ENCODE data around the gene TMBIM4.

Gene TMBIM4

DNA sequence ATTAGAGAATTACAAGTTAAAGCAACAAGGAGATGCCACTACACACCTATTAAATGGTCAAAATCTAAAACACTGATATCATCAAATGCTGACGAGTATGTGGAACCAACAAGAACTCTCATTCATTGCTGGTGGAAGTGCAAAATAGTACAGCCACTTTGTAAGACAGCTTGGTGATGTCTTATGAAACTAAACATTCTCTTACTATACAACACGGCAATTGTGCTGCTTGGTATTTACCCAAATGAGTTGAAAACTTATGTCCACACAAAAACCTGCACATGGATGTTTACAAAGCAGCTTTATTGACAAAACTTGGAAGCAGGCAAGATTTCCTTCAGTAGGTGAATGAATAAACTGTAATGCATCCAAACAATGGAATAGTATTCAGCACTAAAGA is 3.2 kb downstream of the TMBIM4 start:
- no peak overlapping the region for H3K9ac ChIP-seq (ENCODE audit: low read depth, low read length)
- H3K36me3 ChIP-seq (ENCODE audit: insufficient read depth, low read length): no peaks in the 10 kb centered on the region
- peaks cover 2% of the 10 kb centered on the region; the same call in 1 of the 2 replicates for H3K9me3 ChIP-seq (ENCODE audit: control insufficient read depth, insufficient read depth, low read length)
- H3K4me1 ChIP-seq (ENCODE audit: insufficient read depth, low read length): peaks cover 3% of the 10 kb centered on the region; the same call in 1 of the 2 replicates

DNA sequence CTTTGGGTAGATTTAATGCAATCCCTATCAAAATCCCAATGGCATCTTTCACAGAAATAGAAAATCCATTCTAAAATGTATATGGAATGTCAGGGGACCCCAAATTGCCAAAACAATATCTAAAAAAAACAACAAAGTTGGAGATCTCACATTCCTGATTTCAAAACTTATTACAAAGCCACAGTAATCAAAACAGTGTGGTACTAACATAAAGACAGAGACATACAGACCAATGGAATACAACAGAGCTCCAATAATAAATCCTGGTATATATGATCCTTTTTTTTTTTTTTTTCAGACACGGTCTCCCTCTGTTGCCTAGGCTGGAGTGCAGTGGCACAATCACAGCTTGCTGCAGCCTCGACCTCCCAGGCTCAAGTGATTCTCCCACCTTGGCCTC is 4.7 kb downstream of the TMBIM4 start:
- Histone ChIP-seq H3K4me1 (ENCODE audit: insufficient read depth, low read length) (peaks cover 3% of the 10 kb centered on the region; the same call in 1 of the 2 replicates), H3K9ac (ENCODE audit: low read depth, low read length) (no peak overlapping the region), H3K9me3 (ENCODE audit: control insufficient read depth, insufficient read depth, low read length) (peaks cover 2% of the 10 kb centered on the region; the same call in 1 of the 2 replicates), H3K36me3 (ENCODE audit: insufficient read depth, low read length) (no peaks in the 10 kb centered on the region)

DNA sequence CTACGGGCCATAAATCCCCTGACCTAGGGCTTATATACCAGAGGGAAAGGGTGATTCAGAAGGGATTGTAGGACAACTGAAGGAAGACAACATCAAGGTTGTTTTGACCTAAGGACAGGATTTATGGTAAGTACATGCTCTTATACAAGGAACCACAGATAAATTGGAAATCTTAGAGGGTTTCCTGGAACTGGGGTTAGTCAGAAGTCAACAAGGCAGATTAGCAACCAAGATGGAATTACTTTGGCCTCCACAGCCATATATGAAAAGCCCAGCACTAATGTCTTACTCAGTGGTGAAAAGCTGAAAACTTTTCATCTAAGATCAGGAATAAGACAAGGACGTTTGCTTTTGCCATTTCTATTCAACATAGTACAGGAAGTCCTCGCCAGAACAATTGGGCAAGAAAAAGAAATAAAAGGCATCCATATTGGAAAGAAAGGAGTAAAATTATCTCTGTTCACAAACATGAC is 5.4 kb downstream of the TMBIM4 start:
- Histone ChIP-seq H3K9me3 (ENCODE audit: control insufficient read depth, insufficient read depth, low read length) (peaks cover 2% of the 10 kb centered on the region; the same call in 1 of the 2 replicates), H3K4me1 (ENCODE audit: insufficient read depth, low read length) (peaks cover 3% of the 10 kb centered on the region; the same call in 1 of the 2 replicates), H3K36me3 (ENCODE audit: insufficient read depth, low read length) (no peaks in the 10 kb centered on the region), H3K9ac (ENCODE audit: low read depth, low read length) (no peak overlapping the region)

DNA sequence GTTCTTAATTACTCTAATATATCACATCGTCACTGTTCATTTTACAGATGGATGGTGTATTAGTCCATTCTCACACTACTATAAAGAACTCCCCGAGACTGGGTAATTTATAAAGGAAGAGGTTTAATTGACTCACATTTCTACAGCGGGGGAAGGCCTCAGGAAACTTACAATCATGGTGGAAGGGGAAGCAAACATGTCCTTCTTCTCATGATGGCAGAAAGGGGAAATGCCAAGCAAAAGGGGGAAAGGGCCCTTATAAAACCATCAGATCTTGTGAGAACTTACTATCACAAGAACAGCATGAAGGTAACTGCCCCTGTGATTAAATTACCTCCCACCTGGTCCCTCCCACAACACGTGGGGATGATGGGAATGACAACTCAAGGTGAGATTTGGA is 6.5 kb downstream of the TMBIM4 start:
- Histone ChIP-seq H3K9me3 (ENCODE audit: control insufficient read depth, insufficient read depth, low read length) (peaks cover 2% of the 10 kb centered on the region; the same call in 1 of the 2 replicates), H3K9ac (ENCODE audit: low read depth, low read length) (no peak overlapping the region), H3K4me1 (ENCODE audit: insufficient read depth, low read length) (no peaks in the 10 kb centered on the region), H3K36me3 (ENCODE audit: insufficient read depth, low read length) (no peaks in the 10 kb centered on the region)

DNA sequence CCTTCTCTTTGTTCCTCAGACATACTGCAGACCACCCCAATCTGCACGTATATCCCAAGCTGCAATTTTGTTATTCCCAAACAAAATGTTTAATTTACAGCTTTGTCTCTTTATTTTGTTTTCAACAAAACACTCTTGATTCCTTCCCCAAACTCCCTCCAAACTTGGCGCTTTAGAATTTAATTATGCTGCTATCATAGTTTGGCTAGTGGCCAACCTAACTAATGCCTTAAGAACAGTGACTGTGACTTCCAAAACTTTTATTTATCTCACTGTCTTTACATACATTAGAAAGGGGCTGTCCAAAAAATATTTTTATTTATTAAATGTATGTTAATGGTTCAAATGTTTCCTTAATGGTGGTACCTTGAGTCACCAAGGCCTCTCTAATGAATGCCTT is 7.1 kb downstream of the TMBIM4 start:
- Histone ChIP-seq H3K4me1 (ENCODE audit: insufficient read depth, low read length) (no peaks in the 10 kb centered on the region), H3K36me3 (ENCODE audit: insufficient read depth, low read length) (no peaks in the 10 kb centered on the region), H3K9me3 (ENCODE audit: control insufficient read depth, insufficient read depth, low read length) (peaks cover 2% of the 10 kb centered on the region; the same call in 1 of the 2 replicates), H3K9ac (ENCODE audit: low read depth, low read length) (no peak overlapping the region)

DNA sequence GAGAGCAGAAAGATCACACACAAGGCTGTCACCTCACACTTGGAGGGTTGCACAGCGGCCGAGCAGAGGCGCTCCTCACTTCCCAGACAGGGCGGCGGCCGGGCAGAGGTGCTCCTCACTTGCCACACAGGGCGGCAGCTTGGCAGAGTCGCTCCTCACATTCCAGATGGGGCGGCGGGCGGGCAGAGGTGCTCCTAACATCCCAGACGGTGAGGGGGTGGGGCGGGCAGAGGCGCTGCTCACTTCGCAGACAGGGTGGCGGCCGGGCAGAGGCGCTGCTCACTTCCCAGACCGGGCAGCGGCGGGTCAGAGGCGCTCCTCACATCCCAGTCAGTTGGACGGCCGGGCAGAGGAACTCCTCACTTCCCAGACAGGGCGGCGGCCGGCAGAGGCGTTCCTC is 9.1 kb downstream of the TMBIM4 start:
- Histone ChIP-seq H3K9me3 (ENCODE audit: control insufficient read depth, insufficient read depth, low read length) (peaks cover 2% of the 10 kb centered on the region; the same call in 1 of the 2 replicates), H3K4me1 (ENCODE audit: insufficient read depth, low read length) (no peaks in the 10 kb centered on the region), H3K9ac (ENCODE audit: low read depth, low read length) (no peak overlapping the region), H3K36me3 (ENCODE audit: insufficient read depth, low read length) (no peaks in the 10 kb centered on the region)

DNA sequence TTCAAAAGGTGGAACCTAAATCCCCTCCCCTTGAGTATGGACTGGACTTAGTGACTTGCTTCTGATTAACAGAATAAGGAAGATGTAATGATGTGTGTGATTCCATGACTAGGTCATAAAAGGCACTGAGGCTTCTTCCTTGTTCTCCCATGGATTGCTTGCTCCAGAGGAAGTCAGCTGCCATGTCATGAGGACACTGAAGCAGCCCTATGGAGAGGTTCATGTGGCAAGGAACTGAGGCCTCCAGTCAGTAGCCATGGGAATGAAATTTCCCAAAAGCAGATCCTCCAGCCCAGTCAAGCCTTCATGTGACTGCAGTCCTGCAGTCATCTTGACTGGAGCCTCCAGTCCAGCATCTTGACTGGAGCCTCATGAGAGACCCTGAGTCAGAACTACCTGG is 10.7 kb downstream of the TMBIM4 start:
- Histone ChIP-seq H3K36me3 (ENCODE audit: insufficient read depth, low read length) (no peaks in the 10 kb centered on the region), H3K4me1 (ENCODE audit: insufficient read depth, low read length) (no peaks in the 10 kb centered on the region), H3K9ac (ENCODE audit: low read depth, low read length) (no peak overlapping the region), H3K9me3 (ENCODE audit: control insufficient read depth, insufficient read depth, low read length) (peaks cover 2% of the 10 kb centered on the region; the same call in 1 of the 2 replicates)

DNA sequence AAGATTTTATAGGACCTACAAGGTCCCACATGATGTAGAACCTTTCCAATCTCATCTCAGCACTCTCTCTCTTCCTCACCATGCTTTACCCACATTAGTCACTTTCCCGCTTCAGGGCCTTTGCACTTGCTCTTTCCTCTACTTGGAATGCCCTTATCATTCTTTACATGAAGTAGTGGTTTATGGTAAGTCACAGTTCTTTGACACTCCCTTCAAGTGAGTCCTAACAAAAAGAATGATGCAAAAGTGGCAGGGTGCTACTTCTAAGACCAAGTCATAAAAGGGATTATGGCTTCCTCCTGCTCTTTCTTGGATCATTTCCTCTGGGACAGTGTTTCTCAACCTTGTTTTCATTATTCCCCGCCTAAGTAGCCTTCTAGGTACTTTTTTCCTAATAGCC is 13.1 kb downstream of the TMBIM4 start:
- Histone ChIP-seq H3K36me3 (ENCODE audit: insufficient read depth, low read length) (no peaks in the 10 kb centered on the region), H3K9me3 (ENCODE audit: control insufficient read depth, insufficient read depth, low read length) (no peaks in the 10 kb centered on the region), H3K4me1 (ENCODE audit: insufficient read depth, low read length) (no peaks in the 10 kb centered on the region), H3K9ac (ENCODE audit: low read depth, low read length) (no peak overlapping the region)

DNA sequence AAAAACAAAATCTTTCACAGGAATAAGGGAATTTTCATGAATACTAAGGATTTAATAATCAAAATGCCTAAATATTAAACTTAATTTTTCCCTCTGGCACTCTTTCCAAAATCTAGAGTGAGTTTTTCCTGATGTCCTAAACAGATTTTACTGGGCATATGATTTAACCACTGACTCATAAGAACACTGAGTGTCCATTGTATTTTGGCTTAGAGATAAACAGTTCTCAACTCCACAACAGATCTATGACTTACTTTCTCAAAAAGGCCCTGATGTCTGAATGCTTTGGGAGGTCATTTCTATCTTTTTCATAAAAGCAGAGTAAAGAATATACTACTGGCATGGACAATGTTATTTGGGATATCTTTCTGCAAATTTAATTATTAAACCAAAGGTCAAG is 15.0 kb downstream of the TMBIM4 start:
- Histone ChIP-seq H3K4me1 (ENCODE audit: insufficient read depth, low read length) (no peaks in the 10 kb centered on the region), H3K9ac (ENCODE audit: low read depth, low read length) (no peak overlapping the region), H3K9me3 (ENCODE audit: control insufficient read depth, insufficient read depth, low read length) (no peaks in the 10 kb centered on the region), H3K36me3 (ENCODE audit: insufficient read depth, low read length) (no peaks in the 10 kb centered on the region)

DNA sequence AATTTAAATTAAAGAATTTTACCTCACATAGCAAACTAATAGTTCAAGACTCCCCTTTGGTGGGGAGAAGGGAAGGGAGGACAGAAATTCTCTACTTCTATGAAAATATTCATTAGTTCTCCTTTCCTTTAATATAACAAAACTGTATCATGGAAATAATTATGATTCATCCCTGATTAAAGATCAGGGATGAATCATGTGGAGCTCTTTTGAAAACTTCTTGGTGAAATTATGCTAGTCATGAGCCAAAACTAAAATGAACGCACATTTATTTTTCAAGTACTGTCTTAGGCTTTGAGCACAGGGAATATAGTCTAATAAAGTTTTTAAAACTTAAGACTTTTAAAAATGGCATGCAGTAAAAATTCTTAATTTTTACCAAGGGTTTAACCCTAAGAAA is 17.1 kb downstream of the TMBIM4 start:
- Histone ChIP-seq H3K9ac (ENCODE audit: low read depth, low read length) (no peak overlapping the region), H3K4me1 (ENCODE audit: insufficient read depth, low read length) (no peaks in the 10 kb centered on the region), H3K9me3 (ENCODE audit: control insufficient read depth, insufficient read depth, low read length) (no peaks in the 10 kb centered on the region), H3K36me3 (ENCODE audit: insufficient read depth, low read length) (peaks cover 2% of the 10 kb centered on the region; the same call in 1 of the 2 replicates)

DNA sequence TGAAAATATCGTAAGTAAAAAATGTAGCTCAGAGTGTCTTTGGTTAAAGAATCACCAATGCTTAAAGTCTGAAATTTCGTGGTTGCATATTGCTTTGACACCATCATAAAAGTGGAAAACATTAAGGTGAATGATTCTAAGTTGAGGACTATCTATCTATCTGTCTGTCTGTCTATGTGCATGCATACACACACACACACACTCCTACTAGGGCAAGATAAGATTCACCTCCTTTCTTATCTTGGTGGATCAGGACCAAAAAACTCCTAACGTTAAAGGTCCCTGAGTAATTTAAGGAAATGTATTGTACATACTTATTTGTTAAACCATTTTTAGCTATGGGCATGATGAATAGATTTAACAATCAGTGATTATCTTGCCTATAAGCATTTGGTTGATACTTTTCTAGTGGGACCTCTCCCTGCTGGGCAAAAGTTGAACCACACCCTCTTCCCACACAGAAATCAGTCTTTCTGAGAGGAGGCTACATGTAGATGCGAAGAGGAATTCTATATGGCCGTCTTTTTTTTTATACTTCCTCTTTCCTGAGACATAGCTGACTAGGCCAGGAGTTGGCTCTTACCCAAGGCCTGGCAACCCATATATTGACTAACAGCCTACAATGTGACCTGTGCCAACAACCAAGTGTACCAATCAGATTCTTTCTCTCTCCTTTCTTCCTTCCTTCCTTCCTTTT is 19.9 kb downstream of the TMBIM4 start:
- Histone ChIP-seq H3K9me3 (ENCODE audit: control insufficient read depth, insufficient read depth, low read length) (no peaks in the 10 kb centered on the region), H3K4me1 (ENCODE audit: insufficient read depth, low read length) (no peaks in the 10 kb centered on the region; the same call in none of the 2 replicates), H3K9ac (ENCODE audit: low read depth, low read length) (no peak overlapping the region), H3K36me3 (ENCODE audit: insufficient read depth, low read length) (peaks cover 2% of the 10 kb centered on the region; the same call in 1 of the 2 replicates)

DNA sequence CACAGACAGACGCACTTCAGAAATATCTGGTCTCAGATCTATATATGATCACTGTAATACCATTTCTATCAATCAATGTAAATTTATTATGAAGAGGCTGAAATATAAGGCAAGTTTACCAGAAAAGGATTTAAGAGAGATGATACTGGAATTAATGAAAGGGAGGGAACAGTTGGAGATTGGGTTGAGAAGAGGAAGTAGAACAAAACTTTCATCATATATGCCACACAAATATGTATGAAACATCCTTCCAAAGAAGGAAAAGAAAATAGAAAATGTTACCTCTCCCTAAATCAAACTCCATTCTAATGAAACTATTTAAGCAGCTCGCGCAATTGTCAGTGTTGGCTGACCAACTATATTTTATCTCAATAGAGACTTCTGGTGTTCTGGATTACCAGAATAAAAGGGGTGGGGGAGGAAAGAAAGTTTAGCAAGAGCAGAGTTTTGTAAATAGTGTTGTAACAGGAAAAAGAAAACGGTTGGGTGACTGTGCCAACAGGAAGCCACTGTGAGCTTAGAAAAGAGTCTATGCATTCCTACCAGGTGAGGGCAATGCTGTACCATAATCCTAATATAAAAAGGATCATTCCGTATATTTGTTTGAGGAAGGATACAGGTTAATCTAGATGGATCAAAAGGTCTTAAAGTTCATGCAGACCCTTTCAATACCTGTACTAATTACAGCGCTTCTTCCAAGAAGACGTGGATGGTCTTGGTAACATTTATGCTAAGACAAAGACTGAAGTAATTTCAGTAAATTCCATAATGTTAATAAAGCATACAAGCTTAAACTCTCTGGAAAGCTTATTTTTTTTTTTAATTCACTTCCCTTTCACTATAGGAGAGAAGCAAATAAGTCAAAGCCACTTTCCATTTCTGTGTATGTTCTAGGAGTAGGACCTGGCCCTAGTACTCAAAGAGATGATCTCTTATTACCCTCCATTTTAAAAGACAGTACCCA is 24.7 kb downstream of the TMBIM4 start:
- Histone ChIP-seq H3K9me3 (ENCODE audit: control insufficient read depth, insufficient read depth, low read length) (peaks cover 13% of the 10 kb centered on the region; the same call in 1 of the 2 replicates), H3K9ac (ENCODE audit: low read depth, low read length) (no peak overlapping the region), H3K4me1 (ENCODE audit: insufficient read depth, low read length) (no peaks in the 10 kb centered on the region; the same call in none of the 2 replicates), H3K36me3 (ENCODE audit: insufficient read depth, low read length) (peaks cover 2% of the 10 kb centered on the region; the same call in 1 of the 2 replicates)

DNA sequence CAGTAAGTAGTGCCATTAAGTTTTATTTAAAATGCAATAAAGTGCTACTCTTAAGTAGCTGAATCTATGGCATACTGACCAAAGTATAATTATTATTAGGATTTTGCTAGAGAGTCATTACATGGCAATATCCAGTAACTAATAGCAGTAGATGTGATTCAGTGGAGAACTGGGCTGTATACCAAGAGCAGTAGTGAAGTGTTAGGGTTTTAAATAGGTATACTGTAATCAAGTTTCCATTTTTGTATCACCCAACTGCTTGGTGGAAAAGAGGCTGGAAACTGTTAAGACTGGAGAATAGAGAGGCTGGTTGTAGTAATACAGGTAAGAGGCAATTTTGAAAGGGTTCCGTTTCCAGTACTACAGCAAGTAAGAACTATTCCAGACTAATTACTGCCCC is 25.9 kb downstream of the TMBIM4 start:
- H3K9ac ChIP-seq (ENCODE audit: low read depth, low read length): no peak overlapping the region
- no peaks in the 10 kb centered on the region; the same call in none of the 2 replicates for H3K4me1 ChIP-seq (ENCODE audit: insufficient read depth, low read length)
- H3K9me3 ChIP-seq (ENCODE audit: control insufficient read depth, insufficient read depth, low read length): peaks cover 13% of the 10 kb centered on the region; the same call in 1 of the 2 replicates
- H3K36me3 ChIP-seq (ENCODE audit: insufficient read depth, low read length): peaks cover 6% of the 10 kb centered on the region; the same call in 1 of the 2 replicates

DNA sequence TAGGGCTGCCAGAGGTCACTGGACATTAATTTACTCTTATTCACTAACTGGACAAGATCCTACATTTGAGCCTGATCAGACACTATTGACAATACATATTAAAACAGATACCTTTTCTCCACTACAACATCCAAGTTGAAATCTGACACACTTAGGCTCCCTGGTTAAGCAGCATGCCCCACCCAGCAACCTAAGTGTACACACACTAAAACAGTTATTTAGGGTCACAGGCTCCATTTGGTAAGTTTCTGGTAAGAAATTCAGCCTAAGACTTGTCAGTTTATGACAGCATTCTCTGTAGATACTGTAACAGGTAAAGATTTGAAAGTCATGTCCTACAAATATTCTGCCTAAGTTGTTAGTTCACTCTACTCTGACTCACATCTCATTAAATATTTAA is 27.0 kb downstream of the TMBIM4 start:
- H3K9me3 ChIP-seq (ENCODE audit: control insufficient read depth, insufficient read depth, low read length): peaks cover 13% of the 10 kb centered on the region; the same call in 1 of the 2 replicates
- H3K36me3 ChIP-seq (ENCODE audit: insufficient read depth, low read length): peaks cover 4% of the 10 kb centered on the region; the same call in 1 of the 2 replicates
- no peaks in the 10 kb centered on the region; the same call in none of the 2 replicates for H3K4me1 ChIP-seq (ENCODE audit: insufficient read depth, low read length)
- H3K9ac ChIP-seq (ENCODE audit: low read depth, low read length): no peak overlapping the region

Data from ES-I3 (cell line).